H9 (cell line): ENCODE measurements around the gene MTRF1. TPM values are rescaled to one million over a fixed set of nuclear protein-coding genes. Genes with fewer than 3 reads are reported as not detected.

Experiments
- DNase-seq: peaks from one replicate; pipeline ENCODE4 v3.0.0-alpha.2; 2017
- H2AFZ ChIP-seq: one replicate; pipeline ENCODE4 v1.6.1; 2013; ENCODE audit warnings: mild to moderate bottlenecking, low read length, control low read depth, moderate library complexity
- H2AK5ac ChIP-seq: 2 replicates; pipeline ENCODE4 v1.6.1; 2013; ENCODE audit warnings: low read length, control low read depth, mixed read lengths; ENCODE audit not compliant: insufficient read length
- H2BK120ac ChIP-seq: one replicate; pipeline ENCODE4 v1.6.1; 2013; ENCODE audit warnings: low read depth, mild to moderate bottlenecking, low read length, control low read depth, inconsistent platforms; ENCODE audit not compliant: poor library complexity, severe bottlenecking
- H2BK12ac ChIP-seq: 2 replicates; pipeline ENCODE4 v1.6.1; 2013; ENCODE audit warnings: low read length, control low read depth, mixed read lengths, low read depth; ENCODE audit not compliant: insufficient read length
- H2BK15ac ChIP-seq: 2 replicates; pipeline ENCODE4 v1.6.1; 2013; ENCODE audit warnings: low read depth, low read length, control low read depth
- H2BK20ac ChIP-seq: one replicate; pipeline ENCODE4 v1.6.1; 2013; ENCODE audit warnings: low read depth, mild to moderate bottlenecking, low read length, control low read depth, inconsistent platforms; ENCODE audit not compliant: poor library complexity, severe bottlenecking
- H2BK5ac ChIP-seq: 2 replicates; pipeline ENCODE4 v1.6.1; 2013; ENCODE audit warnings: low read length, control low read depth, mixed read lengths; ENCODE audit not compliant: insufficient read length
- H3K14ac ChIP-seq: 2 replicates; pipeline ENCODE4 v1.6.1; 2013; ENCODE audit warnings: low read length, control low read depth; ENCODE audit not compliant: insufficient read depth
- H3K18ac ChIP-seq: 2 replicates; pipeline ENCODE4 v1.6.1; 2013; ENCODE audit warnings: low read depth, mild to moderate bottlenecking, mixed read lengths, low read length, control low read depth; ENCODE audit not compliant: insufficient read length
- H3K23ac ChIP-seq: 2 replicates; pipeline ENCODE4 v1.6.1; 2013; ENCODE audit warnings: low read length, control low read depth, mixed read lengths, low read depth; ENCODE audit not compliant: insufficient read length
- H3K23me2 ChIP-seq: 2 replicates; pipeline ENCODE4 v1.6.1; 2013; ENCODE audit warnings: low read depth, mild to moderate bottlenecking, mixed read lengths, low read length, control low read depth; ENCODE audit not compliant: insufficient read length, poor library complexity, severe bottlenecking
- H3K27ac ChIP-seq: 2 replicates; pipeline ENCODE4 v1.5.1; 2013; ENCODE audit warnings: low read length, control low read depth, mixed read lengths, low read depth; ENCODE audit not compliant: insufficient read length
- H3K27me3 ChIP-seq: 2 replicates; pipeline ENCODE4 v1.6.1; 2013; ENCODE audit warnings: low read length, control low read depth, inconsistent platforms; ENCODE audit not compliant: insufficient read depth
- H3K4ac ChIP-seq: 2 replicates; pipeline ENCODE4 v1.6.1; 2013; ENCODE audit warnings: low read depth, mild to moderate bottlenecking, control low read depth, inconsistent platforms, low read length, moderate library complexity
- H3K4me1 ChIP-seq: 2 replicates; pipeline ENCODE4 v1.6.1; 2013; ENCODE audit warnings: low read length, control low read depth, inconsistent platforms; ENCODE audit not compliant: insufficient read depth
- H3K4me2 ChIP-seq: 2 replicates; pipeline ENCODE4 v1.6.1; 2013; ENCODE audit warnings: low read length, control low read depth, mixed read lengths; ENCODE audit not compliant: insufficient read length, insufficient read depth
- H3K56ac ChIP-seq: 2 replicates; pipeline ENCODE4 v1.6.1; 2013; ENCODE audit warnings: low read depth, mild to moderate bottlenecking, mixed read lengths, low read length, control low read depth; ENCODE audit not compliant: insufficient read length
- H3K79me1 ChIP-seq: 2 replicates; pipeline ENCODE4 v1.6.1; 2013; ENCODE audit warnings: low read depth, mild to moderate bottlenecking, moderate library complexity, low read length, control low read depth, inconsistent platforms; ENCODE audit not compliant: insufficient read depth, poor library complexity, severe bottlenecking
- H3K79me2 ChIP-seq: 2 replicates; pipeline ENCODE4 v1.6.1; 2013; ENCODE audit warnings: low read length, control low read depth, inconsistent platforms; ENCODE audit not compliant: insufficient read depth
- H3K9ac ChIP-seq: 2 replicates; pipeline ENCODE4 v1.6.1; 2013; ENCODE audit warnings: low read length, control low read depth, mixed read lengths; ENCODE audit not compliant: insufficient read length; ENCODE audit errors: extremely low read depth
- H3K9me3 ChIP-seq: one replicate; pipeline ENCODE4 v1.6.1; 2013; ENCODE audit warnings: low read depth, low read length, inconsistent platforms; ENCODE audit not compliant: control insufficient read depth
- H3T11ph ChIP-seq: one replicate; pipeline ENCODE4 v1.6.1; 2013; ENCODE audit warnings: mild to moderate bottlenecking, low read length, control low read depth, inconsistent platforms
- H4K20me1 ChIP-seq: one replicate; pipeline ENCODE4 v1.6.1; 2013; ENCODE audit not compliant: control insufficient read depth, insufficient read length, insufficient read depth
- H4K5ac ChIP-seq: 2 replicates; pipeline ENCODE4 v1.6.1; 2013; ENCODE audit warnings: low read depth, mild to moderate bottlenecking, mixed read lengths, low read length, control low read depth; ENCODE audit not compliant: insufficient read length
- H4K8ac ChIP-seq: replicated peaks from 2 replicates; pipeline ENCODE4 v1.6.1; 2013; ENCODE audit warnings: low read length, control low read depth, mixed read lengths, low read depth; ENCODE audit not compliant: insufficient read length
- H4K91ac ChIP-seq: 2 replicates; pipeline ENCODE4 v1.6.1; 2013; ENCODE audit warnings: low read depth, mild to moderate bottlenecking, moderate library complexity, mixed read lengths, low read length, control low read depth; ENCODE audit not compliant: insufficient read length
- H3K27ac Mint-ChIP-seq, 3 experiments: 2 replicates in 2 of 3; 3 replicates in 1 of 3; pipeline ENCODE4 v1.8.0; 2020 to 2021; ENCODE audit warnings: mixed read lengths in 3 of 3, mild to moderate bottlenecking in 1 of 3, moderate library complexity in 1 of 3
- H3K27me3 Mint-ChIP-seq: 2 replicates; pipeline ENCODE4 v1.8.0; 2021; ENCODE audit warnings: low read depth, mild to moderate bottlenecking, moderate library complexity, mixed read lengths
- H3K36me3 Mint-ChIP-seq, 3 experiments: 2 replicates in 2 of 3; 3 replicates in 1 of 3; pipeline ENCODE4 v1.8.0; 2020 to 2021; ENCODE audit warnings: low read depth in 3 of 3, mixed read lengths in 3 of 3; ENCODE audit not compliant: insufficient read depth in 1 of 3
- H3K4me1 Mint-ChIP-seq, 2 experiments: 2 replicates each; pipeline ENCODE4 v1.8.0; 2020; ENCODE audit warnings: mixed read lengths in 2 of 2
- H3K4me3 Mint-ChIP-seq, 2 experiments: 2 replicates in 1 of 2; 3 replicates in 1 of 2; pipeline ENCODE4 v1.8.0; 2020 to 2021; ENCODE audit warnings: mild to moderate bottlenecking in 2 of 2, mixed read lengths in 2 of 2, moderate library complexity in 1 of 2
- H3K9me3 Mint-ChIP-seq, 2 experiments: 2 replicates in 1 of 2; 3 replicates in 1 of 2; pipeline ENCODE4 v1.8.0; 2020; ENCODE audit warnings: mild to moderate bottlenecking in 2 of 2, mixed read lengths in 2 of 2, moderate library complexity in 1 of 2
- CTCF ChIP-seq: fragments of 200-600 bp; sonication (generic); conservative IDR thresholded peaks from 3 replicates; pipeline ENCODE4 v1.8.0; 2021; ENCODE audit warnings: antibody characterized with exemption, mild to moderate bottlenecking
- WGBS: extraction: QIAGEN DNeasy Blood & Tissue Kit; methylation state at CpG from one replicate; pipeline ENCODE4 v1.1.7; 2013; ENCODE audit warnings: missing lambda C conversion rate, low lambda C conversion rate, mixed read lengths; ENCODE audit not compliant: insufficient read length; ENCODE audit errors: extremely low coverage; 5-methylcytosine and 5-hydroxymethylcytosine counted together
- total RNA-seq: library from RNA; stranded (reverse); gene quantifications from 2 replicates; pipeline ENCODE4 v1.2.1, GENCODE V29; 2021

Gene MTRF1
- total RNA-seq, 1 experiment from 2014 or later, result 16.2 TPM

- Histone ChIP-seq H3K9ac (no peak overlapping the region), H3K79me2 (no peaks in the 10 kb centered on the region), H3K27me3 (no peaks in the 10 kb centered on the region), H3K23ac (no peak overlapping the region), H2BK120ac (no peak overlapping the region), H3T11ph (no peak overlapping the region), H2BK12ac (no peak overlapping the region), H4K5ac (no peak overlapping the region), H3K79me1 (no peaks in the 10 kb centered on the region), H2BK20ac (no peak overlapping the region), H4K8ac (no peak overlapping the region), H2AFZ (no peak overlapping the region), H3K4ac (no peak overlapping the region), H3K4me1 (no peaks in the 10 kb centered on the region), H3K23me2 (no peaks in the 10 kb centered on the region), H3K18ac (no peak overlapping the region), H4K20me1 (no peaks in the 10 kb centered on the region), H3K9me3 (no peaks in the 10 kb centered on the region), H3K56ac (no peak overlapping the region), H3K14ac (no peak overlapping the region), H3K4me2 (no peak overlapping the region), H2AK5ac (no peak overlapping the region), H3K27ac (no peak overlapping the region), H4K91ac (no peak overlapping the region), H2BK5ac (no peak overlapping the region), H2BK15ac (no peak overlapping the region)
- WGBS, result no CpG with 5 or more reads among the region's 5 CpGs
- Mint-ChIP-seq H3K36me3 (peaks cover 0 to 1% (median 0%) of the 10 kb centered on the region in 3 experiments; a peak in 2 of 7 replicates), H3K27ac (no peak overlapping the region), H3K27me3 (no peaks in the 10 kb centered on the region), H3K9me3 (peaks cover 1 to 2% of the 10 kb centered on the region in 2 experiments; a peak in 2 of 5 replicates), H3K4me3 (no peak overlapping the region), H3K4me1 (peaks cover 1% of the 10 kb centered on the region in 2 experiments; a peak in 1 of 4 replicates)
- TF ChIP-seq CTCF, result no peak
- no peak for DNase-seq
These were observed 64.3 kb downstream of the MTRF1 start for GRCh38 chr13:41199079-41199478.
